ENCODE data around the gene UBASH3B.

Gene UBASH3B

DNA sequence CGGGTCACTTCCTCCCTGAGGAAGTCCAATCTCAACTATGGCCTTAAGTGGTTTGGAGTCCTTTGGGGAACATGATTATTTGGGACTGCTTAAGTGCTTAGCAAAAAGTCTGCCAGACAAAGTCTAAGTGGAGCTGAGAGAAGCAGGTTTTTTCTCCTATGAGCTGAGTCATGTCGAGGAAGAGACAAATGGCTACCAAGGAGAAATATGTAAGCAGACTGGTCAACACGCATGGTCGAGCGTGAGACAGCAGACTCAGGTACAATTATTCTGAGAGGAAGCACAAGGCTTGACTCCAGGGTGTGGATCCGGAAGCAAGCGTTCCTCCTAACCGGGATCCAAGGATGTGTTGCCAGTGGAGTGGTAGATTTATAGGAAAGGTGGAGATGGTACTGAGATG, 30.6 kb downstream of the UBASH3B start:
- Histone ChIP-seq H3K27me3 (peaks cover 9% of the 10 kb centered on the region; the same call in 1 of the 2 replicates), H3K4me3 (ENCODE audit: low read depth, low read length) (no peak overlapping the region), H3K4me1 (no peaks in the 10 kb centered on the region), H3K9me3 (no peaks in the 10 kb centered on the region), H3K36me3 (no peaks in the 10 kb centered on the region)
- DNase-seq, result no peak
- TF ChIP-seq, protein P1, sequence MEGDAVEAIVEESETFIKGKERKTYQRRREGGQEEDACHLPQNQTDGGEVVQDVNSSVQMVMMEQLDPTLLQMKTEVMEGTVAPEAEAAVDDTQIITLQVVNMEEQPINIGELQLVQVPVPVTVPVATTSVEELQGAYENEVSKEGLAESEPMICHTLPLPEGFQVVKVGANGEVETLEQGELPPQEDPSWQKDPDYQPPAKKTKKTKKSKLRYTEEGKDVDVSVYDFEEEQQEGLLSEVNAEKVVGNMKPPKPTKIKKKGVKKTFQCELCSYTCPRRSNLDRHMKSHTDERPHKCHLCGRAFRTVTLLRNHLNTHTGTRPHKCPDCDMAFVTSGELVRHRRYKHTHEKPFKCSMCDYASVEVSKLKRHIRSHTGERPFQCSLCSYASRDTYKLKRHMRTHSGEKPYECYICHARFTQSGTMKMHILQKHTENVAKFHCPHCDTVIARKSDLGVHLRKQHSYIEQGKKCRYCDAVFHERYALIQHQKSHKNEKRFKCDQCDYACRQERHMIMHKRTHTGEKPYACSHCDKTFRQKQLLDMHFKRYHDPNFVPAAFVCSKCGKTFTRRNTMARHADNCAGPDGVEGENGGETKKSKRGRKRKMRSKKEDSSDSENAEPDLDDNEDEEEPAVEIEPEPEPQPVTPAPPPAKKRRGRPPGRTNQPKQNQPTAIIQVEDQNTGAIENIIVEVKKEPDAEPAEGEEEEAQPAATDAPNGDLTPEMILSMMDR (IDR thresholded peaks at IDR 0.05; ENCODE audit: low read depth, low read length), result no peak

DNA sequence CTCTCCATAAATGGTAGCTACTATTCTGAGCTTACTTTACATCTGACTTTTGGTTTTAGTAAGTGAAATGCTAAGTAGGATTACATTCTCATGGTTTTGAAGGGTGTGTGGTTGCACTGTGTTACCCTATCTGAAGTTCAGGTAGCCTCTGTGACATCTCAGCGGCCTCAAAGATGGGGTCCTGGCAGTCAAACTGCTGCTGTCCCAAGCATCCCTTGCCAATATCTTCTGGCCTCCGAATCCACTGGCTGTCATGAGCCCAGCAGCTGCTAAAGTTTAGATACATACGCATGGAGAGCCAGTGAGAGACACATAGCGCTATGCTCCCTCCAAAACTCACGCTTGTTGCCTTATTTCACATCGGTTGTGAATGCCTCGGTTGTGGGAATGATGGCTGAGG, 34.9 kb downstream of the UBASH3B start:
- Histone ChIP-seq H3K27me3 (no peaks in the 10 kb centered on the region; the same call in 1 of the 2 replicates), H3K4me1 (no peaks in the 10 kb centered on the region), H3K9me3 (no peaks in the 10 kb centered on the region), H3K36me3 (no peaks in the 10 kb centered on the region), H3K4me3 (ENCODE audit: low read depth, low read length) (no peak overlapping the region)
- TF ChIP-seq, protein P1 (IDR thresholded peaks at IDR 0.05; ENCODE audit: low read depth, low read length), result no peak
- DNase-seq, result no peak

DNA sequence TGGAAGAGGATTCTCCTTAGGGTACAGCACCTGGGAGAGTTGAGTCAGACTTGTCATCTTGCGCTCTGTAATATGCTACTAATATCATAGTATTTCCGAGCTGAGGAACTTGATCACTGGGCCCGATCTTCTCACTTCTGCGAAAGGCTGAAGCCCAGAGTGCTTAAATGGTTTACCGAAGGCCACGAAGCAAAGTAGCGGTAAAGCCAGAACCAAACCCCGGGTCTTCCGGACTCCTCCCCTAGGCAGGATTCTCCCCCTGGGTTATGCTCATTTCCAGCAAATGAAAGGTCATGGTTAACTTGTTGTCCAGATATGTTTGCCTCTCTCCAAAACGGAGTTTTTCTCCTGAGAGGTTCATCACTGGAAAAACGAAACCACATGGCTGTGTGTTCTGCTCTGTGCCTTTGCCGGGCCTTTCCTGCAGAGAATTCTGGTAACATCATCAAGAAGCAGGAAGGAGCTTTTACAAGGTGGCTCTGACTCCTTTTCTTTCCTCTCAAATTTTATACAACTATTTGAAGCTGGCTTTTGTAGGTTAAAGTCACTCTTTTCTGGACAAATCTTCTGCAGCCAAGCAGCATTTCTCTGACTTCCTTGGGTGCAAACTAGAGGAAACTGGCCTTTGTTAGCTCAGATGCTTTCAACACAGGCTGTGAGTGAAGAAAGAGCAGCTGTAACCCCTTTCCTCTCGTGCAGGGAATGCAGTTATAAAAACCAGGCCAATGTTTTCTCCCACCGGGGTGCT, 35.5 kb downstream of the UBASH3B start:
- Histone ChIP-seq H3K4me3 (ENCODE audit: low read depth, low read length) (no peak overlapping the region), H3K9me3 (no peaks in the 10 kb centered on the region), H3K36me3 (no peaks in the 10 kb centered on the region), H3K27me3 (no peaks in the 10 kb centered on the region), H3K4me1 (no peaks in the 10 kb centered on the region)
- TF ChIP-seq, protein P1 (IDR thresholded peaks at IDR 0.05; ENCODE audit: low read depth, low read length), result no peak
- DNase-seq, result no peak

DNA sequence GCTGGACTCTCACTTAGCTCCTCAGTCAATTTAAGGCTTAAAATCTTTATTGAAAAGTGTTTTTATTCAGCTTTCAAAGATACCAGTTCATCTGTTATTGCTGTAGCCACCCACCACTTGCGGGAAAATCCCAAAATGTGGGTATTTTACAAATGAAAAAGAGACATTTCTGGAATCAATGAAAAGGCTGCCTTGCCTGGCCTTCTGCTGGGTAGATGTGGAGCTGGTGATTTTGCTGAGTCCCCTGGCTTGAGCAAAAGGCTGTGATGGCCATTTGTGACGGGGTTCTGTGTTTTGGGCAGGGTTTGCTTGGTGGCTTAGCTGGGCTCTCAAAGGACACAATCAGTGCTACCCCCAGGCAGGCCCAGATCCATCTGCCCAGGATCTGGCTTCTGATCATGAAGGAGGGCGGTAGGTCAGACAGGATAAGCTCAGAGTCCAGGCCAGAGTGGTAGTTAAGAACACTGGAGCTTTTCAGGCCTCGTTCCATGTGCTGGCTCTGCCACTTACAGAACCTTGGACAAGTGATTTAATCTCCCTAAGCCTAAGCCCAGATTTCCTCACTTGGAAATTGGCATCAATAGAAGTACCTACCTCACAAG, 36.1 kb downstream of the UBASH3B start:
- no peak overlapping the region for H3K4me3 ChIP-seq (ENCODE audit: low read depth, low read length)
- TF ChIP-seq, protein P1 (IDR thresholded peaks at IDR 0.05; ENCODE audit: low read depth, low read length), result no peak
- no peaks in the 10 kb centered on the region for H3K36me3 ChIP-seq
- DNase-seq, result no peak
- H3K9me3 ChIP-seq, result no peaks in the 10 kb centered on the region
- no peaks in the 10 kb centered on the region for H3K4me1 ChIP-seq
- no peaks in the 10 kb centered on the region for H3K27me3 ChIP-seq

DNA sequence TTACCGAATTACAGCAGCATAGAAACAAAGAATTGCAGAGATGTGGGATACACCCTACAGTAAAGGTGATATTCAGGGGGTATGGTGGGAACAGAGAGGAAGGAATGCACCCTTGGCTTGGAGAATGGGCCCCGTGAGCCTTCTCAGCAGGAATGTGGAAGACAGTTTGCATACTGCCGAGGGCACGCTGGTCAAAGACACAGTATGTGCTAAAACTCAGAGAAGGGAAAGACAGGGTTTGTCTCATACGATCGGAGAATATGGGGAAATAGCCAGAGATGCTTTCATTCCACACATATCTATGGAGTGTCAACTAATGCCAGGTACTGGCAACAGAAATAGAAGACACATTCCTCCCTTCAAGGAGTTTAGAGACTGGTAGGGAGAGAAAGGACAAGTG, 36.9 kb downstream of the UBASH3B start:
- no peaks in the 10 kb centered on the region for H3K9me3 ChIP-seq
- DNase-seq, result no peak
- H3K27me3 ChIP-seq, result no peaks in the 10 kb centered on the region
- TF ChIP-seq, protein P1 (IDR thresholded peaks at IDR 0.05; ENCODE audit: low read depth, low read length), result no peak
- no peaks in the 10 kb centered on the region for H3K36me3 ChIP-seq
- H3K4me3 ChIP-seq (ENCODE audit: low read depth, low read length), result no peak overlapping the region
- no peaks in the 10 kb centered on the region for H3K4me1 ChIP-seq

DNA sequence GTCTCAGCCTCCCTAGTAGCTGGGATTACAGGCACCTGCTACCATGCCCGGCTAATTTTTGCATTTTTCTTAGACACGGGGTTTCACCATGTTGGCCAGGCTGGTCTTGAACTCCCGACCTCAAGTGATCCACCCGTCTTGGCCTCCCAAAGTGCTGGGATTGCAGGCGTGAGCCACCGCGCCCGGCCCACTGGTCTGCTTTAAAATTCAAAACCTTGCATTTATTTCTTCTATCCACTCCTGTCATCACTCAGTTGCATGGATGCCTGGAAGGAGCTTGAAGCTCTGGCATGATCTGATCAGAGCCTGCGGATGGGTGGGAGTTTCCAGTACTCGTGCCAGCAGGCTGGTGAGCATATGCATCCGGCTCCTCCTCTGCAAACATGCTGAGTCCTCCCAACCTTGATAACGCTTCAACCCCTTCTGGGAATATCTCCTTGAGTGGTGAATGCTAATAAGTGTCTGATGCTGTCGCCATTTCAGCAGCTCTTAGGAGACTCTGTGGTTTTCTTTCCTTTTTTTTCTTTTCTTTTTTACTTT, 39.6 kb downstream of the UBASH3B start:
- H3K9me3 ChIP-seq, result no peaks in the 10 kb centered on the region
- TF ChIP-seq, protein P1 (IDR thresholded peaks at IDR 0.05; ENCODE audit: low read depth, low read length), result no peak
- no peaks in the 10 kb centered on the region for H3K36me3 ChIP-seq
- H3K4me1 ChIP-seq, result no peaks in the 10 kb centered on the region
- DNase-seq, result no peak
- H3K4me3 ChIP-seq (ENCODE audit: low read depth, low read length), result no peak overlapping the region
- peaks cover 3% of the 10 kb centered on the region; the same call in 1 of the 2 replicates for H3K27me3 ChIP-seq

Data from BE2C (cell line).